Endothelial cell of umbilical vein (primary cell): ENCODE results near the gene TMEM8B. TPM values are rescaled to one million over a fixed set of nuclear protein-coding genes. Genes with fewer than 3 reads are reported as not detected.

Experiments used
- BruUV-seq: library from RNA; stranded (reverse); fragments of 400-500 nt; replicated peaks from 2 replicates; lab custom pipeline; 2021; lab: Mats Ljungman, UMichigan
- CTCF ChIA-PET: fragments of 300-600, 350-600 bp; sonication (Branson Sonifier 250); formaldehyde crosslinking; loops from one replicate; lab custom pipeline; 2021; ENCODE audit warnings: antibody characterized with exemption, inconsistent platforms; lab: Charles Lee
- POLR2A ChIA-PET: fragments of 300-600, 350-600 bp; sonication (Branson Sonifier 250); formaldehyde crosslinking; loops from one replicate; lab custom pipeline; 2021; ENCODE audit warnings: antibody characterized with exemption, inconsistent platforms; lab: Charles Lee
- DNase-seq: peaks from one replicate; pipeline ENCODE4 v3.0.0-alpha.2; 2011; ENCODE audit warnings: low read depth, low spot score
- FAIRE-seq: peaks from 2 replicates; lab custom pipeline; 2011; peaks lifted over from hg19 to GRCh38; lab: Jason Lieb, UNC
- H2AFZ ChIP-seq: 2 replicates; pipeline ENCODE4 v1.6.0; 2012; ENCODE audit warnings: low read depth, low read length, control low read depth, inconsistent platforms
- H3K27ac ChIP-seq: 2 replicates; pipeline ENCODE4 v1.5.1; 2011; ENCODE audit warnings: low read depth, mild to moderate bottlenecking, control low read depth, low read length, moderate library complexity; ENCODE audit not compliant: insufficient read depth
- H3K27me3 ChIP-seq, 2 experiments: 2 replicates each; pipeline versions ENCODE4 v1.6.0 to v1.6.1; 2011; ENCODE audit warnings: low read length in 2 of 2, mixed read lengths in 1 of 2; ENCODE audit not compliant: control insufficient read depth in 2 of 2, insufficient read depth in 2 of 2
- H3K36me3 ChIP-seq, 2 experiments: 2 replicates in 1 of 2; 3 replicates in 1 of 2; pipeline ENCODE4 v1.5.1; 2011; ENCODE audit warnings: low read length in 2 of 2, mild to moderate bottlenecking in 1 of 2, moderate library complexity in 1 of 2; ENCODE audit not compliant: control insufficient read depth in 2 of 2, insufficient read depth in 2 of 2; ENCODE audit errors: extremely low read depth in 1 of 2
- H3K4me1 ChIP-seq: 3 replicates; pipeline ENCODE4 v1.5.1; 2011; ENCODE audit warnings: mild to moderate bottlenecking, low read length; ENCODE audit not compliant: control insufficient read depth, insufficient read depth; ENCODE audit errors: extremely low read depth
- H3K4me2 ChIP-seq: 2 replicates; pipeline ENCODE4 v1.6.1; 2011; ENCODE audit warnings: low read length, control low read depth, mixed read lengths; ENCODE audit not compliant: insufficient read depth
- H3K4me3 ChIP-seq, 3 experiments: fragments of 200-600 bp in 1 of 3; sonication (generic), shearing (Covaris generic) in 1 of 3; replicated peaks in 1 of 3; 2 replicates each; pipeline ENCODE4 v1.5.1; 2011 to 2016; ENCODE audit warnings: control low read depth in 3 of 3, low read length in 3 of 3, mild to moderate bottlenecking in 2 of 3, inconsistent platforms in 1 of 3, low read depth in 1 of 3, moderate library complexity in 1 of 3; ENCODE audit not compliant: insufficient read depth in 1 of 3
- H3K79me2 ChIP-seq: 2 replicates; pipeline ENCODE4 v1.6.0; 2012; ENCODE audit warnings: low read length, inconsistent platforms; ENCODE audit not compliant: control insufficient read depth, insufficient read depth
- H3K9ac ChIP-seq: replicated peaks from 2 replicates; pipeline ENCODE3; 2011; ENCODE audit warnings: low read length, control low read depth; ENCODE audit not compliant: insufficient read depth; ENCODE audit errors: extremely low read depth
- H3K9me1 ChIP-seq: replicated peaks from 3 replicates; pipeline ENCODE4 v1.6.0; 2011; ENCODE audit warnings: mild to moderate bottlenecking, low read length; ENCODE audit not compliant: control insufficient read depth, insufficient read depth; ENCODE audit errors: extremely low read depth
- H3K9me3 ChIP-seq: replicated peaks from 2 replicates; pipeline ENCODE4 v1.5.1; 2012; ENCODE audit warnings: low read length, inconsistent platforms; ENCODE audit not compliant: control insufficient read depth, insufficient read depth
- H4K20me1 ChIP-seq: replicated peaks from 2 replicates; pipeline ENCODE3; 2011; ENCODE audit warnings: mild to moderate bottlenecking, low read length; ENCODE audit not compliant: control insufficient read depth, insufficient read depth; ENCODE audit errors: extremely low read depth
- EZH2 ChIP-seq: IDR thresholded peaks from 2 replicates; pipeline ENCODE4 v1.6.1; 2012; ENCODE audit warnings: borderline replicate concordance, low read depth, mild to moderate bottlenecking, moderate library complexity, low read length, inconsistent platforms; ENCODE audit not compliant: severe bottlenecking
- FOS ChIP-seq: IDR thresholded peaks from 2 replicates; pipeline ENCODE4 v1.6.1; 2011; ENCODE audit warnings: mild to moderate bottlenecking, low read length, moderate library complexity, borderline replicate concordance; ENCODE audit not compliant: insufficient read depth
- GATA2 ChIP-seq: IDR thresholded peaks from 2 replicates; pipeline ENCODE4 v1.7.0; 2011; ENCODE audit warnings: low read depth, mild to moderate bottlenecking, moderate library complexity, mixed read lengths, low read length; ENCODE audit not compliant: insufficient read length, insufficient read depth
- JUN ChIP-seq: IDR thresholded peaks from 2 replicates; pipeline ENCODE4 v1.6.1; 2011; ENCODE audit warnings: borderline replicate concordance, low read depth; ENCODE audit not compliant: insufficient read length, insufficient read depth
- MYC ChIP-seq: IDR thresholded peaks from one replicate; pipeline ENCODE4 v1.6.1; 2011; ENCODE audit warnings: mild to moderate bottlenecking, low read depth, low read length
- POLR2A ChIP-seq: IDR thresholded peaks from 2 replicates; pipeline ENCODE4 v1.6.1; 2012; ENCODE audit warnings: low read depth, mild to moderate bottlenecking, control low read depth, low read length
- POLR2AphosphoS5 ChIP-seq: IDR thresholded peaks from 2 replicates; pipeline ENCODE4 v1.6.1; 2012; ENCODE audit warnings: low read depth, mild to moderate bottlenecking, control low read depth, low read length, moderate library complexity; ENCODE audit not compliant: insufficient read depth
- dilution Hi-C: fragments of 300-500 bp; cut with MboI; formaldehyde crosslinking; loops from one replicate; pipeline ENCODE4 v1.15.0; 2019; ENCODE audit warnings: low sequenced_read_pairs; ENCODE audit not compliant: extremely low pct_ligation_motif_present
- intact Hi-C: fragments of 100-400 bp; cut with micrococcal nuclease; formaldehyde crosslinking; loops from one replicate; pipeline ENCODE4 v1.10.0; 2022
- polyA plus RNA-seq, 4 experiments: library from polyadenylated mRNA; depleted of rRNA in 3 of 4; stranded (reverse) in 3 of 4; unstranded in 1 of 4; fragments of >200 nt; gene quantifications; 2 replicates each; pipeline versions ENCODE4 v1.2.1 to v1.2.3, GENCODE V29; 2011 to 2012; ENCODE audit warnings: missing spikeins in 1 of 4
- total RNA-seq: library from RNA; stranded (reverse); gene quantifications from 2 replicates; pipeline ENCODE4 v1.2.3, GENCODE V29; 2021
- TF ChIP-seq, protein P1 (sequence below): IDR thresholded peaks from 2 replicates; pipeline ENCODE4 v1.6.1; 2011; ENCODE audit not compliant: insufficient read depth, insufficient read length
- TF ChIP-seq, protein P2 (sequence below), 2 donors: IDR thresholded peaks; 1 replicate in 1 of 2; 2 replicates in 1 of 2; pipeline ENCODE4 v1.5.1; 2011; ENCODE audit warnings: low read length in 2 of 2, mild to moderate bottlenecking in 2 of 2, moderate library complexity in 2 of 2, control low read depth in 1 of 2, inconsistent platforms in 1 of 2, low read depth in 1 of 2; ENCODE audit not compliant: insufficient read depth in 1 of 2; ENCODE audit errors: extremely low read depth in 1 of 2

Gene TMEM8B
- total and polyA plus RNA-seq, 2 donors (not counting 3 experiments of a cell fraction or from before 2014, with no cell fraction given), result 2.5 to 3.6 TPM

DNA sequence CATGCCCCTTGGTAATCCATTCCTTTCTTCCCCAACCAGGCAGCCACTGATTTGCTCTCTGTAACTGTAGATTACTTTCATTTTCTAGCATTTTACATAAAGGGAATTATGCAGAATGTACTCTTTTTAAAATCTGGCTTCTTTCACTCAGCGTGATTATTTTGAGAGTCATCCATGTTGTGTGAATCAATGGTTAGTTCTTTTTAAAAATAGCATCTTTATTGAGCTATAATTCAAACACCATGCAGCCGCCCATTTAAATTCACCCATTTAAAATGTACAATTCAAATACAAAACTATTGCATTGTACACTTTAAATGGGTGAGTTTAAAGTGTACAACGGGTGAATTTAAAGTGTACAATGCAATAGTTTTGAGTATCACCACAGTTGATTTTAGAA lies 43.5 kb downstream of the TMEM8B start:
- dilution Hi-C loops (no loop called here), intact Hi-C loops (no loop called here)
- Histone ChIP-seq H3K27ac (no peak overlapping the region), H3K9me3 (no peaks in the 10 kb centered on the region), H3K4me2 (no peak overlapping the region), H3K9me1 (no peaks in the 10 kb centered on the region), H3K4me1 (no peaks in the 10 kb centered on the region), H3K36me3 (no peaks in the 10 kb centered on the region), H3K9ac (no peak overlapping the region), H3K4me3 (no peak overlapping the region), H2AFZ (no peak overlapping the region), H3K27me3 (peaks cover 4 to 14% of the 10 kb centered on the region in 2 experiments), H4K20me1 (no peaks in the 10 kb centered on the region), H3K79me2 (no peaks in the 10 kb centered on the region)
- DNase-seq (no peak), FAIRE-seq (no peak)
- ChIA-PET POLR2A (no interaction called here), CTCF (interaction anchor here (1.2 to 3.0 kb wide), 3 partner anchors 10 to 46 kb away, joined by 3 to 13 read pairs (median 9); no protein-coding TSS in a partner anchor)
- BruUV-seq, result no TSS peak
- TF ChIP-seq EZH2, result no peak
- TF ChIP-seq, protein P1, sequence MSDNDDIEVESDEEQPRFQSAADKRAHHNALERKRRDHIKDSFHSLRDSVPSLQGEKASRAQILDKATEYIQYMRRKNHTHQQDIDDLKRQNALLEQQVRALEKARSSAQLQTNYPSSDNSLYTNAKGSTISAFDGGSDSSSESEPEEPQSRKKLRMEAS, result no peak
- no peak for TF ChIP-seq POLR2AphosphoS5
- no peak for TF ChIP-seq JUN
- no peak for TF ChIP-seq POLR2A
- TF ChIP-seq GATA2, result no peak
- no peak for TF ChIP-seq FOS
- no peak for TF ChIP-seq MYC
- TF ChIP-seq, protein P2, sequence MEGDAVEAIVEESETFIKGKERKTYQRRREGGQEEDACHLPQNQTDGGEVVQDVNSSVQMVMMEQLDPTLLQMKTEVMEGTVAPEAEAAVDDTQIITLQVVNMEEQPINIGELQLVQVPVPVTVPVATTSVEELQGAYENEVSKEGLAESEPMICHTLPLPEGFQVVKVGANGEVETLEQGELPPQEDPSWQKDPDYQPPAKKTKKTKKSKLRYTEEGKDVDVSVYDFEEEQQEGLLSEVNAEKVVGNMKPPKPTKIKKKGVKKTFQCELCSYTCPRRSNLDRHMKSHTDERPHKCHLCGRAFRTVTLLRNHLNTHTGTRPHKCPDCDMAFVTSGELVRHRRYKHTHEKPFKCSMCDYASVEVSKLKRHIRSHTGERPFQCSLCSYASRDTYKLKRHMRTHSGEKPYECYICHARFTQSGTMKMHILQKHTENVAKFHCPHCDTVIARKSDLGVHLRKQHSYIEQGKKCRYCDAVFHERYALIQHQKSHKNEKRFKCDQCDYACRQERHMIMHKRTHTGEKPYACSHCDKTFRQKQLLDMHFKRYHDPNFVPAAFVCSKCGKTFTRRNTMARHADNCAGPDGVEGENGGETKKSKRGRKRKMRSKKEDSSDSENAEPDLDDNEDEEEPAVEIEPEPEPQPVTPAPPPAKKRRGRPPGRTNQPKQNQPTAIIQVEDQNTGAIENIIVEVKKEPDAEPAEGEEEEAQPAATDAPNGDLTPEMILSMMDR (IDR thresholded peaks at IDR 0.05; ENCODE audit: extremely low read depth in 1 of 2, insufficient read depth in 1 of 2, low read depth in 1 of 2, low read length in 2 of 2), result no peak
